CD4-positive, alpha-beta memory T cell (primary cell): ENCODE results near the gene CLSTN2. TPM values are rescaled to one million over a fixed set of nuclear protein-coding genes. Genes with fewer than 3 reads are reported as not detected.

ENCODE experiments used
- CTCF ChIA-PET: fragments of 350-600 bp; sonication (Branson Sonifier 250); formaldehyde crosslinking; loops from one replicate; lab custom pipeline; 2021; ENCODE audit warnings: inconsistent platforms; ENCODE audit not compliant: partially characterized antibody; lab: Charles Lee
- POLR2A ChIA-PET: fragments of 350-600 bp; sonication (Branson Sonifier 250); formaldehyde crosslinking; loops from one replicate; lab custom pipeline; 2021; ENCODE audit not compliant: partially characterized antibody; lab: Charles Lee
- DNase-seq, 5 donors: peaks; one replicate each; pipeline versions ENCODE4 v3.0.0 to v3.0.0-alpha.2; 2020 to 2022; ENCODE audit warnings: mixed read lengths in 1 of 5
- H3K27ac ChIP-seq: one replicate; pipeline ENCODE4 v1.7.0; 2013; ENCODE audit warnings: low read depth, low read length
- H3K27me3 ChIP-seq: 2 replicates; pipeline ENCODE4 v1.7.0; 2013; ENCODE audit warnings: mild to moderate bottlenecking, low read length, moderate library complexity; ENCODE audit not compliant: insufficient read depth
- H3K36me3 ChIP-seq: 2 replicates; pipeline ENCODE4 v1.7.0; 2013; ENCODE audit warnings: mild to moderate bottlenecking, low read length, moderate library complexity; ENCODE audit not compliant: insufficient read depth
- H3K4me1 ChIP-seq: 2 replicates; pipeline ENCODE4 v1.7.0; 2013; ENCODE audit warnings: mild to moderate bottlenecking, low read length, moderate library complexity; ENCODE audit not compliant: insufficient read depth
- H3K4me3 ChIP-seq, 2 donors: one replicate each; pipeline ENCODE4 v1.7.0; 2013; ENCODE audit warnings: low read length in 2 of 2, mild to moderate bottlenecking in 1 of 2
- H3K9me3 ChIP-seq, 2 donors: one replicate each; pipeline ENCODE4 v1.7.0; 2013; ENCODE audit warnings: low read length in 2 of 2, control low read depth in 1 of 2; ENCODE audit not compliant: control insufficient read depth in 1 of 2
- H3K27ac Mint-ChIP-seq, 7 donors: one replicate each; pipeline ENCODE4 v1.8.0; 2020 to 2021; ENCODE audit warnings: mixed read lengths in 7 of 7, mild to moderate bottlenecking in 6 of 7, inconsistent platforms in 3 of 7, moderate library complexity in 3 of 7
- H3K27me3 Mint-ChIP-seq, 2 donors: one replicate each; pipeline ENCODE4 v1.8.0; 2020 to 2021; ENCODE audit warnings: mixed read lengths in 2 of 2
- H3K36me3 Mint-ChIP-seq, 2 donors: one replicate each; pipeline ENCODE4 v1.8.0; 2020 to 2021; ENCODE audit warnings: mixed read lengths in 2 of 2, inconsistent platforms in 1 of 2, mild to moderate bottlenecking in 1 of 2
- H3K4me1 Mint-ChIP-seq, 4 donors: one replicate each; pipeline ENCODE4 v1.8.0; 2020 to 2021; ENCODE audit warnings: mixed read lengths in 4 of 4, mild to moderate bottlenecking in 1 of 4
- H3K4me3 Mint-ChIP-seq, 8 donors: one replicate each; pipeline ENCODE4 v1.8.0; 2020 to 2021; ENCODE audit warnings: mixed read lengths in 8 of 8, mild to moderate bottlenecking in 7 of 8, moderate library complexity in 6 of 8, inconsistent platforms in 3 of 8
- H3K9me3 Mint-ChIP-seq, 8 donors: one replicate each; pipeline ENCODE4 v1.8.0; 2020 to 2021; ENCODE audit warnings: mixed read lengths in 8 of 8, mild to moderate bottlenecking in 5 of 8, inconsistent platforms in 3 of 8, moderate library complexity in 1 of 8
- intact Hi-C: fragments of 100-400 bp; cut with micrococcal nuclease; formaldehyde crosslinking; loops from one replicate; pipeline ENCODE4 v1.15.1; 2023
- polyA plus RNA-seq, 2 donors: library from polyadenylated mRNA; unstranded; fragments of 300-500 nt; fragmentation: Illumina TruSeq; gene quantifications; one replicate each; pipeline ENCODE4 v1.2.3, GENCODE V29; 2021
- total RNA-seq, 2 experiments: library from RNA; stranded (reverse); gene quantifications; one replicate each; pipeline ENCODE4 v1.2.3, GENCODE V29; 2021

CLSTN2 gene
- total and polyA plus RNA-seq, 4 experiments from 2014 or later: not detected

DNA sequence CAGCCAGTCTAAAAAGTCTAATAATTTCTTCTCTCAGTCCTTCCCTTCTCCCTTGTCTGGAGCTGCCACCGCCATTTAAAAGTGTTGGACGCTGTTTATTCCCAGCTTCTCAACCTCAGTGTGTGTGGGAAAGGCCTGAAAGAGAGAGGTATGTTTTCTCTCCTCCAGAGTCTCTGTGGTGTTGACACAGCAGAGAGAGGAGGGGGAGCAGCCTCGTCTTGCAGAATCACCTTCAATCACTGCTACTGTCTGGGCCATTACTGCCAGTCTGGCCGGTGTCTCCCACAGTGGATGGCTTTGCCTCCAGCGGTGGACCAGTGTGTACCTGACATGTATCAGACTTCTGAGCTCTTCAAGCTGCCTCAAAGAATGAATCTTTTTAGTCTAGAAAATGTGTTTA lies 641.5 kb downstream of the CLSTN2 start:
- Histone ChIP-seq H3K9me3 (no peaks in the 10 kb centered on the region), H3K4me1 (no peaks in the 10 kb centered on the region), H3K27me3 (no peaks in the 10 kb centered on the region), H3K4me3 (no peak overlapping the region), H3K36me3 (no peaks in the 10 kb centered on the region), H3K27ac (no peak overlapping the region)
- no peaks in the 10 kb centered on the region for H3K9me3 Mint-ChIP-seq
- no peaks in the 10 kb centered on the region for H3K4me1 Mint-ChIP-seq
- intact Hi-C loops: no loop called here
- CTCF ChIA-PET: no interaction called here
- no peak overlapping the region for H3K4me3 Mint-ChIP-seq
- peaks cover 3 to 5% of the 10 kb centered on the region in 2 donors for H3K27me3 Mint-ChIP-seq
- DNase-seq: no peak
- H3K36me3 Mint-ChIP-seq: no peaks in the 10 kb centered on the region
- no peak overlapping the region for H3K27ac Mint-ChIP-seq
- POLR2A ChIA-PET: no interaction called here

DNA sequence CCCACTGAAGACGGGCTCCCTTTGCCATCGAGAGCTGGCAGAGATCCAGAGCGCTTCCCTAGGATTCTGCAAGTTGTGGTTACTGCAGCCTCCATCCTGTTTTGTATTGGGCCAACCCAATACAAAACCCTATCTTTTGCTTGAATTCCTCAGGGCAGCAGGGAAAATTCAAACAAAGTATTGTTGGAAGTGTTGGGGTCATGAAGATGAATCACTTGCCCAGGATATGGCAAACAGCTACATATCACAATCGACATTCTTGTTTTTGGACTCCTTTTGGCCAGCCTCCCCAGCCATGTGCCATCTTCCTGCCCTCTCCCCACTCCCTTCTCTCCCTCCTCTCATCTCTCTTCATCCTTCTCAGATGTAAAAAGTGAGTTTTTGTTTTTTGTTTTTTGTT lies 642.9 kb downstream of the CLSTN2 start:
- Mint-ChIP-seq H3K27me3 (peaks cover 3 to 5% of the 10 kb centered on the region in 2 donors), H3K4me1 (no peaks in the 10 kb centered on the region), H3K4me3 (no peak overlapping the region), H3K9me3 (no peaks in the 10 kb centered on the region), H3K36me3 (no peaks in the 10 kb centered on the region), H3K27ac (no peak overlapping the region)
- no peaks in the 10 kb centered on the region for H3K4me1 ChIP-seq
- H3K27me3 ChIP-seq: no peaks in the 10 kb centered on the region
- ChIA-PET CTCF (no interaction called here), POLR2A (no interaction called here)
- H3K36me3 ChIP-seq: no peaks in the 10 kb centered on the region
- DNase-seq: no peak
- no peak overlapping the region for H3K4me3 ChIP-seq
- H3K9me3 ChIP-seq: no peaks in the 10 kb centered on the region
- intact Hi-C loops: no loop called here
- no peak overlapping the region for H3K27ac ChIP-seq

DNA sequence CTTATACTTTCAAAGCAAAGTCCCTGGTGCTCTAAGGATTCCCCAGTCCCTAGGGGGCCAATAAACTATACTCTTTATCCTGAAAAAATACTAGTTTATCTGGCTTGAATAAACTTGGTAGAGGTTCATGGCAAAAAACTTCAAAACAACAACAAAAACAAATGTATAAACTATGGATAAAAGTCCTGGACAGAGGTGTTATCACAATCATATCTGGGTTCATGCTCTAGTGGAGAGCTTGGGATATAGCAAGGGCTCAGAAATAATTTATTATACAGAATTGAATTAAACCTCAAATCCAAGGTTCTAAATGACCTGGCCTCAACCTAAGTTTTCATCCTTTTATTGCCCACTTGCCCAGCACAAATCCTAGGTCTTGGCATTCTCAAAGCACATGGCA lies 644.3 kb downstream of the CLSTN2 start:
- H3K27me3 ChIP-seq: no peaks in the 10 kb centered on the region
- Mint-ChIP-seq H3K4me1 (no peaks in the 10 kb centered on the region), H3K36me3 (no peaks in the 10 kb centered on the region), H3K4me3 (no peak overlapping the region), H3K27ac (no peak overlapping the region), H3K9me3 (peaks cover 0 to 4% (median 0%) of the 10 kb centered on the region in 8 donors), H3K27me3 (peaks cover 5 to 7% of the 10 kb centered on the region in 2 donors)
- POLR2A ChIA-PET: no interaction called here
- H3K9me3 ChIP-seq: no peaks in the 10 kb centered on the region
- no peaks in the 10 kb centered on the region for H3K36me3 ChIP-seq
- no peaks in the 10 kb centered on the region for H3K4me1 ChIP-seq
- no peak overlapping the region for H3K27ac ChIP-seq
- CTCF ChIA-PET: no interaction called here
- no peak overlapping the region for H3K4me3 ChIP-seq
- intact Hi-C loops: no loop called here
- DNase-seq: no peak

DNA sequence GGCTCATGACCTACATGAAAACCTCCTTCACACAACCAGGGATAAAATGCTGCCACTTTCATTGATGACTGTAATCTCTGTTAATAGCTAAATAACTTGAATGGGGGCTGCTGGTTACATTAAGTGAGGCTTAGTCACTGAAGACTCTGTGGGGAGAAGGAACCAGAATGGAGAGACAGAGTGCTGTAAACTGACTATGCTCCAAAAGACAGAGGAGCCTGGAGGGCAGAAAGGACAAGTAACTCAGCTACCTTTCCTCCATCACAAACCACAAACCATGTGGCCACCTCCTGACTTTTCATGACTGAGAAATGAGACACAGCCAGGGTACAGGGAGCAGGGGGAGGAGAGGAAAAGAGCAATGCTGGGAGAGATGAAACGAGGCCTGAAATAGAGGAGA lies 645.8 kb downstream of the CLSTN2 start:
- POLR2A ChIA-PET: no interaction called here

DNA sequence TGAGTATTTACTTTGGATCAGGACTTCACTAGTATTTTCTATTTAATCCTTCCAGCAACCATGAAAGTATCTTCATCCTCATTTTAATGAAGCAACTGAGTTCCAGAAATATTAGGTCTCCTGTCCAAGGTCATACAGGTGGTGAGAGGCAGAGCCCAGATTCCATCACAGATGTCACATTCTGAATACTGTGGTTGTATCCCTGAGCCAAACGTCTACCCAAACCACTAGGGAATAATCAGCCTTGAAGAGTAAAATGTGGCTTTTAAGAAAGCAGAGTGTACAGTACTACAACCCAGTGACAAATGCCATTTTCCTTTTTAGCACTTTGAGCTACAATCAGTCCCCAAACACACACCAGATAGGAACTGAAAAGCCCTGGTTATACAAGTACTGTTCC lies 649.6 kb downstream of the CLSTN2 start:
- H3K4me1 ChIP-seq: no peaks in the 10 kb centered on the region
- Mint-ChIP-seq H3K9me3 (peaks cover 0 to 5% (median 0%) of the 10 kb centered on the region in 8 donors), H3K4me1 (no peaks in the 10 kb centered on the region), H3K4me3 (no peak overlapping the region), H3K27me3 (peaks cover 5 to 6% of the 10 kb centered on the region in 2 donors), H3K36me3 (no peaks in the 10 kb centered on the region), H3K27ac (no peak overlapping the region)
- intact Hi-C loops: no loop called here
- H3K4me3 ChIP-seq: no peak overlapping the region
- no peaks in the 10 kb centered on the region for H3K27me3 ChIP-seq
- H3K9me3 ChIP-seq: no peaks in the 10 kb centered on the region
- POLR2A ChIA-PET: no interaction called here
- no peaks in the 10 kb centered on the region for H3K36me3 ChIP-seq
- H3K27ac ChIP-seq: no peak overlapping the region
- CTCF ChIA-PET: interaction anchor here (1.4 kb wide), 1 partner anchor 13 kb away, joined by 3 read pairs; no protein-coding TSS in a partner anchor
- no peak for DNase-seq

More for the DNA sequence above, 645.8 kb downstream of the CLSTN2 start:
- Mint-ChIP-seq H3K4me3 (no peak overlapping the region), H3K36me3 (no peaks in the 10 kb centered on the region), H3K4me1 (no peaks in the 10 kb centered on the region), H3K27ac (peak overlapping the region in 1 of 7 donors; percentile 36), H3K27me3 (peaks cover 5 to 7% of the 10 kb centered on the region in 2 donors), H3K9me3 (peaks cover 0 to 4% (median 0%) of the 10 kb centered on the region in 8 donors)
- Histone ChIP-seq H3K27me3 (no peaks in the 10 kb centered on the region), H3K27ac (no peak overlapping the region), H3K4me3 (no peak overlapping the region), H3K9me3 (no peaks in the 10 kb centered on the region), H3K36me3 (no peaks in the 10 kb centered on the region), H3K4me1 (no peaks in the 10 kb centered on the region)
- CTCF ChIA-PET: no interaction called here
- no peak for DNase-seq
- intact Hi-C loops: no loop called here

- H3K27ac Mint-ChIP-seq: no peak overlapping the region
- Histone ChIP-seq H3K9me3 (no peaks in the 10 kb centered on the region), H3K4me1 (no peaks in the 10 kb centered on the region), H3K27ac (no peak overlapping the region), H3K27me3 (no peaks in the 10 kb centered on the region), H3K4me3 (no peak overlapping the region), H3K36me3 (no peaks in the 10 kb centered on the region)
- H3K27me3 Mint-ChIP-seq: peaks cover 5 to 6% of the 10 kb centered on the region in 2 donors
- no peak for DNase-seq
- peaks cover 0 to 5% (median 0%) of the 10 kb centered on the region in 8 donors for H3K9me3 Mint-ChIP-seq
- H3K36me3 Mint-ChIP-seq: no peaks in the 10 kb centered on the region
- ChIA-PET POLR2A (no interaction called here), CTCF (interaction anchor here (1.4 kb wide), 1 partner anchor 14 kb away, joined by 3 read pairs; no protein-coding TSS in a partner anchor)
- H3K4me1 Mint-ChIP-seq: no peaks in the 10 kb centered on the region
- intact Hi-C loops: no loop called here
- H3K4me3 Mint-ChIP-seq: no peak overlapping the region
Observed at GRCh38 chr3:140585828-140586227, 650.8 kb downstream of the CLSTN2 start.

GRCh38 chr3:140586311-140586710 lies 651.3 kb downstream of the CLSTN2 start:
- H3K4me3 ChIP-seq: no peak overlapping the region
- Mint-ChIP-seq H3K4me3 (no peak overlapping the region), H3K9me3 (peaks cover 0 to 5% (median 0%) of the 10 kb centered on the region in 8 donors), H3K27me3 (peaks cover 5 to 6% of the 10 kb centered on the region in 2 donors), H3K4me1 (no peaks in the 10 kb centered on the region), H3K36me3 (no peaks in the 10 kb centered on the region), H3K27ac (no peak overlapping the region)
- DNase-seq: no peak
- ChIA-PET CTCF (no interaction called here), POLR2A (no interaction called here)
- no peaks in the 10 kb centered on the region for H3K27me3 ChIP-seq
- H3K9me3 ChIP-seq: no peaks in the 10 kb centered on the region
- no peak overlapping the region for H3K27ac ChIP-seq
- intact Hi-C loops: no loop called here
- no peaks in the 10 kb centered on the region for H3K36me3 ChIP-seq
- no peaks in the 10 kb centered on the region for H3K4me1 ChIP-seq

GRCh38 chr3:140588558-140588957 lies 653.6 kb downstream of the CLSTN2 start:
- H3K27ac ChIP-seq: no peak overlapping the region
- intact Hi-C loops: no loop called here
- ChIA-PET CTCF (no interaction called here), POLR2A (no interaction called here)
- H3K27me3 Mint-ChIP-seq: peaks cover 5 to 6% of the 10 kb centered on the region in 2 donors
- no peaks in the 10 kb centered on the region for H3K4me1 ChIP-seq
- H3K4me1 Mint-ChIP-seq: no peaks in the 10 kb centered on the region
- H3K36me3 Mint-ChIP-seq: no peaks in the 10 kb centered on the region
- no peak overlapping the region for H3K4me3 Mint-ChIP-seq
- DNase-seq: no peak
- no peaks in the 10 kb centered on the region for H3K36me3 ChIP-seq
- no peaks in the 10 kb centered on the region for H3K27me3 ChIP-seq
- H3K9me3 ChIP-seq: no peaks in the 10 kb centered on the region
- H3K27ac Mint-ChIP-seq: no peak overlapping the region
- H3K4me3 ChIP-seq: no peak overlapping the region
- peaks cover 0 to 5% (median 0%) of the 10 kb centered on the region in 8 donors for H3K9me3 Mint-ChIP-seq
